H1 (cell line): ENCODE results near the gene PIK3R6. TPM values are rescaled to one million over a fixed set of nuclear protein-coding genes. Genes with fewer than 3 reads are reported as not detected.

Source experiments
- CTCF ChIA-PET: fragments of 300-600 bp; sonication (Branson Sonifier 250); formaldehyde crosslinking; loops from one replicate; lab custom pipeline; 2021; ENCODE audit not compliant: partially characterized antibody; lab: Charles Lee
- POLR2A ChIA-PET: fragments of 300-600 bp; sonication (Branson Sonifier 250); formaldehyde crosslinking; loops from one replicate; lab custom pipeline; 2021; ENCODE audit warnings: inconsistent platforms; ENCODE audit not compliant: partially characterized antibody; lab: Charles Lee
- DNase-seq, 2 experiments: peaks; one replicate each; pipeline versions ENCODE4 v3.0.0 to v3.0.0-alpha.2; 2010 to 2022; ENCODE audit warnings: low spot score in 2 of 2, low read depth in 1 of 2, mixed read lengths in 1 of 2
- FAIRE-seq: peaks from 2 replicates; lab custom pipeline; 2011; peaks lifted over from hg19 to GRCh38; lab: Jason Lieb, UNC
- H2AFZ ChIP-seq: 2 replicates; pipeline ENCODE4 v1.8.1; 2012; ENCODE audit warnings: low read length, inconsistent platforms
- H2AK5ac ChIP-seq: 2 replicates; pipeline ENCODE4 v1.6.1; 2013; ENCODE audit warnings: low read depth, low read length
- H2BK120ac ChIP-seq: replicated peaks from 2 replicates; pipeline ENCODE3; 2013; ENCODE audit warnings: low read depth, low read length, inconsistent platforms
- H2BK12ac ChIP-seq: 2 replicates; pipeline ENCODE4 v1.6.1; 2013; ENCODE audit warnings: low read depth, low read length
- H2BK15ac ChIP-seq: 2 replicates; pipeline ENCODE4 v1.6.1; 2013; ENCODE audit warnings: low read length
- H2BK20ac ChIP-seq: 2 replicates; pipeline ENCODE4 v1.6.1; 2013; ENCODE audit warnings: low read length
- H2BK5ac ChIP-seq: 2 replicates; pipeline ENCODE4 v1.6.1; 2013; ENCODE audit warnings: low read depth, low read length
- H3K14ac ChIP-seq: 2 replicates; pipeline ENCODE4 v1.6.1; 2013; ENCODE audit warnings: inconsistent platforms; ENCODE audit not compliant: insufficient read length
- H3K18ac ChIP-seq: 2 replicates; pipeline ENCODE4 v1.6.1; 2013; ENCODE audit warnings: low read length; ENCODE audit errors: extremely low read depth
- H3K23ac ChIP-seq: 2 replicates; pipeline ENCODE4 v1.6.1; 2013; ENCODE audit warnings: inconsistent platforms; ENCODE audit not compliant: insufficient read length
- H3K23me2 ChIP-seq: 2 replicates; pipeline ENCODE4 v1.6.1; 2013; ENCODE audit warnings: low read depth, low read length
- H3K27ac ChIP-seq: 2 replicates; pipeline ENCODE4 v1.6.1; 2011; ENCODE audit warnings: low read depth, low read length, inconsistent platforms
- H3K27me3 ChIP-seq, 4 experiments: replicated peaks in 1 of 4; 1 replicate in 1 of 4; 2 replicates in 3 of 4; pipeline versions ENCODE4 v1.6.1 to v1.8.1; 2011 to 2013; ENCODE audit warnings: low read length in 3 of 4, mild to moderate bottlenecking in 3 of 4, inconsistent platforms in 2 of 4, mixed read lengths in 2 of 4, moderate library complexity in 1 of 4; ENCODE audit not compliant: control insufficient read depth in 3 of 4, insufficient read depth in 3 of 4; ENCODE audit errors: extremely low read depth in 1 of 4
- H3K36me3 ChIP-seq, 4 experiments: 2 replicates each; pipeline versions ENCODE4 v1.6.1 to v1.8.1; 2011 to 2013; ENCODE audit warnings: mild to moderate bottlenecking in 4 of 4, low read length in 3 of 4, moderate library complexity in 2 of 4, control low read depth in 1 of 4, inconsistent platforms in 1 of 4; ENCODE audit not compliant: insufficient read depth in 4 of 4, control insufficient read depth in 2 of 4
- H3K4ac ChIP-seq: replicated peaks from 2 replicates; pipeline ENCODE3; 2013; ENCODE audit warnings: low read length, low read depth, mixed read lengths, inconsistent platforms; ENCODE audit not compliant: insufficient read length
- H3K4me1 ChIP-seq, 4 experiments: replicated peaks in 1 of 4; 1 replicate in 1 of 4; 2 replicates in 3 of 4; pipeline versions ENCODE4 v1.6.1 to v1.8.1; 2011 to 2013; ENCODE audit warnings: low read length in 3 of 4, inconsistent platforms in 2 of 4, mixed read lengths in 1 of 4; ENCODE audit not compliant: insufficient read depth in 4 of 4, control insufficient read depth in 3 of 4
- H3K4me2 ChIP-seq, 2 experiments: 2 replicates each; pipeline versions ENCODE4 v1.6.1 to v1.8.1; 2011 to 2013; ENCODE audit warnings: low read depth in 2 of 2, low read length in 2 of 2, control low read depth in 1 of 2, inconsistent platforms in 1 of 2, mild to moderate bottlenecking in 1 of 2; ENCODE audit not compliant: insufficient read depth in 1 of 2
- H3K4me3 ChIP-seq, 4 experiments: fragments of 200-600, 300-600 bp in 1 of 4; sonication (generic), shearing (Covaris generic), sonication (Bioruptor Twin) in 1 of 4; 2 replicates each; pipeline versions ENCODE4 v1.5.1 to v1.8.1; 2011 to 2016; ENCODE audit warnings: low read length in 4 of 4, low read depth in 3 of 4, control low read depth in 2 of 4, inconsistent platforms in 2 of 4, mild to moderate bottlenecking in 2 of 4, mixed read lengths in 1 of 4, moderate library complexity in 1 of 4; ENCODE audit not compliant: insufficient read depth in 2 of 4; ENCODE audit errors: extremely low read depth in 1 of 4
- H3K56ac ChIP-seq: replicated peaks from 2 replicates; pipeline ENCODE3; 2013; ENCODE audit warnings: low read depth, mild to moderate bottlenecking, mixed read lengths, low read length, inconsistent platforms; ENCODE audit not compliant: insufficient read length
- H3K79me1 ChIP-seq: 2 replicates; pipeline ENCODE4 v1.6.1; 2013; ENCODE audit warnings: low read depth, low read length, control low read depth
- H3K79me2 ChIP-seq, 2 experiments: 2 replicates each; pipeline versions ENCODE4 v1.6.1 to v1.8.1; 2012 to 2013; ENCODE audit warnings: low read length in 2 of 2, mild to moderate bottlenecking in 2 of 2, inconsistent platforms in 1 of 2; ENCODE audit not compliant: insufficient read depth in 2 of 2, control insufficient read depth in 1 of 2
- H3K9ac ChIP-seq, 4 experiments: replicated peaks in 1 of 4; 1 replicate in 1 of 4; 2 replicates in 3 of 4; pipeline versions ENCODE4 v1.6.1 to v1.8.1; 2011 to 2013; ENCODE audit warnings: low read depth in 3 of 4, low read length in 3 of 4, control low read depth in 2 of 4, mild to moderate bottlenecking in 2 of 4, moderate library complexity in 2 of 4, inconsistent platforms in 1 of 4; ENCODE audit errors: extremely low read depth in 1 of 4
- H3K9me3 ChIP-seq, 2 experiments: 2 replicates each; pipeline versions ENCODE4 v1.6.1 to v1.8.1; 2012 to 2013; ENCODE audit warnings: mild to moderate bottlenecking in 2 of 2, moderate library complexity in 2 of 2, control low read depth in 1 of 2, inconsistent platforms in 1 of 2, low read depth in 1 of 2, low read length in 1 of 2, mixed read lengths in 1 of 2; ENCODE audit not compliant: insufficient read depth in 2 of 2
- H4K20me1 ChIP-seq, 2 experiments: replicated peaks in 1 of 2; 2 replicates each; pipeline versions ENCODE3 to v1.8.1; 2011 to 2013; ENCODE audit warnings: inconsistent platforms in 2 of 2, low read length in 2 of 2, mild to moderate bottlenecking in 1 of 2; ENCODE audit not compliant: insufficient read depth in 2 of 2, control insufficient read depth in 1 of 2
- H4K5ac ChIP-seq: 2 replicates; pipeline ENCODE4 v1.6.1; 2013; ENCODE audit warnings: low read length, low read depth, mixed read lengths, inconsistent platforms; ENCODE audit not compliant: insufficient read length
- H4K8ac ChIP-seq: 2 replicates; pipeline ENCODE4 v1.8.0; 2013; ENCODE audit warnings: mild to moderate bottlenecking, moderate library complexity, low read length, inconsistent platforms; ENCODE audit not compliant: insufficient read depth; ENCODE audit errors: extremely low read depth
- H4K91ac ChIP-seq: replicated peaks from 2 replicates; pipeline ENCODE3; 2013; ENCODE audit warnings: low read length, mixed read lengths, inconsistent platforms; ENCODE audit not compliant: insufficient read length
- ASH2L ChIP-seq: fragments of 200-600, 300-600 bp; sonication (generic); IDR thresholded peaks from one replicate; pipeline ENCODE4 v1.7.1; 2017; ENCODE audit warnings: low read length
- CHD2 ChIP-seq: IDR thresholded peaks from 2 replicates; pipeline ENCODE4 v1.6.1; 2012; ENCODE audit warnings: low read length, improper control_type of control experiment
- CREB1 ChIP-seq: IDR thresholded peaks from 2 replicates; pipeline ENCODE4 v1.6.1; 2012; ENCODE audit warnings: inconsistent platforms
- CTBP2 ChIP-seq: IDR thresholded peaks from 2 replicates; pipeline ENCODE4 v1.7.0; 2011; ENCODE audit warnings: borderline replicate concordance, mild to moderate bottlenecking, moderate library complexity, mixed read lengths, low read length; ENCODE audit not compliant: insufficient read depth, insufficient read length
- GABPA ChIP-seq: IDR thresholded peaks from 2 replicates; pipeline ENCODE4 v1.6.1; 2011; ENCODE audit warnings: mild to moderate bottlenecking, low read length, moderate library complexity, borderline replicate concordance; ENCODE audit not compliant: insufficient read depth
- JUN ChIP-seq: IDR thresholded peaks from 2 replicates; pipeline ENCODE4 v1.6.1; 2011; ENCODE audit warnings: low read depth, mild to moderate bottlenecking, improper control_type of control experiment, low read length
- KDM4A ChIP-seq: IDR thresholded peaks from one replicate; pipeline ENCODE4 v1.7.1; 2012; ENCODE audit warnings: low read depth, mild to moderate bottlenecking, moderate library complexity, low read length, inconsistent platforms; ENCODE audit not compliant: severe bottlenecking
- MAX ChIP-seq: IDR thresholded peaks from 2 replicates; pipeline ENCODE4 v1.6.1; 2012; ENCODE audit warnings: inconsistent platforms
- NRF1 ChIP-seq: IDR thresholded peaks from 2 replicates; pipeline ENCODE4 v1.6.1; 2011; ENCODE audit warnings: mild to moderate bottlenecking, low read depth, low read length, improper control_type of control experiment
- RBBP5 ChIP-seq: IDR thresholded peaks from 2 replicates; pipeline ENCODE4 v1.7.1; 2012; ENCODE audit warnings: low read depth, mild to moderate bottlenecking, inconsistent platforms, low read length, moderate library complexity, borderline replicate concordance
- WGBS, 2 experiments: shearing (Covaris generic) in 1 of 2; methylation state at CpG; one replicate each; pipeline versions ENCODE4 v1.1.6 to v1.1.7; 2013 to 2015; ENCODE audit warnings: low lambda C conversion rate in 2 of 2, mixed read lengths in 2 of 2, inconsistent platforms in 1 of 2, low coverage in 1 of 2, missing lambda C conversion rate in 1 of 2; ENCODE audit not compliant: insufficient replicate concordance in 2 of 2, insufficient coverage in 1 of 2, insufficient read length in 1 of 2; ENCODE audit errors: extremely low coverage in 1 of 2, missing lambda C conversion rate in 1 of 2; 5-methylcytosine and 5-hydroxymethylcytosine counted together
- polyA plus RNA-seq, 7 experiments: library from polyadenylated mRNA; depleted of rRNA in 3 of 7; stranded (reverse) in 5 of 7; unstranded in 2 of 7; fragments of >200 nt in 5 of 7; fragments of 200-250 nt in 2 of 7; gene quantifications; 1 replicate in 5 of 7; 2 replicates in 1 of 7; 4 replicates in 1 of 7; pipeline versions ENCODE4 v1.2.1 to v1.2.3, GENCODE V29; 2011 to 2013; ENCODE audit warnings: missing spikeins in 2 of 7, mixed read lengths in 2 of 7
- total RNA-seq: library from RNA; stranded (reverse); fragmentation: NEBNext Ultra II Directional; extraction: Animal tissue kit (Norgen Biotek cat#: 25700); gene quantifications from 2 replicates; pipeline ENCODE4 v1.2.1, GENCODE V29; 2021

The PIK3R6 gene
- total and polyA plus RNA-seq, 2 of the 8 experiments (the other 6 are each of a cell fraction or from before 2014, with no cell fraction given): 0.24 to 1.2 TPM

GRCh38 chr17:8798846-8799569, 68.5 kb downstream of the PIK3R6 start, which contains the start of gene MFSD6L:
MFSD6L (minus strand) TSS chr17:8799365; CDS start chr17:8799120, 245 bp downstream.
- H4K91ac ChIP-seq: peak within 1 kb of the TSS; percentile 35
- no peaks in the 10 kb centered on the region for H3K36me3 ChIP-seq
- CTCF ChIA-PET: interaction anchor here (0.6 to 4.1 kb wide), 15 partner anchors 12 to 224 kb away, joined by 3 to 33 read pairs (median 5); no protein-coding TSS in a partner anchor
- 14% methylated on average over 17 of the region's 62 CpGs; no CpG with 5 or more reads in 1 of the 2 experiments for WGBS, 2 experiments
- H3K79me2 ChIP-seq: no peaks in the 10 kb centered on the region
- H4K5ac ChIP-seq: peak within 1 kb of the TSS; percentile 48
- H3K27me3 ChIP-seq: peaks cover 0 to 6% (median 1%) of the 10 kb centered on the region in 4 experiments; a peak in 3 of 7 replicates
- peak within 1 kb of the TSS; percentile 37; the same call in 1 of the 2 replicates for H2BK5ac ChIP-seq
- H3K4me2 ChIP-seq: peak within 1 kb of the TSS; percentile 77 to 79
- peak within 1 kb of the TSS in 2 of 4 experiments; percentile 43 to 50; a peak in 2 of 7 replicates for H3K9ac ChIP-seq
- peaks cover 6% of the 10 kb centered on the region; the same call in 1 of the 2 replicates for H3K23me2 ChIP-seq
- H2BK20ac ChIP-seq: no peak within 1 kb of the TSS
- FAIRE-seq (no peak), DNase-seq (peak; percentile 67 to 83)
- no peaks in the 10 kb centered on the region for H3K79me1 ChIP-seq
- H3K9me3 ChIP-seq: no peaks in the 10 kb centered on the region
- peak within 1 kb of the TSS; percentile 41 for H4K8ac ChIP-seq
- no peak within 1 kb of the TSS for H3K14ac ChIP-seq
- H3K4me1 ChIP-seq: peaks cover 0 to 19% (median 9%) of the 10 kb centered on the region in 4 experiments; a peak in 6 of 7 replicates
- H2BK12ac ChIP-seq: peak within 1 kb of the TSS; percentile 79; the same call in 1 of the 2 replicates
- peak within 1 kb of the TSS; percentile 46; the same call in 1 of the 2 replicates for H2BK15ac ChIP-seq
- H3K23ac ChIP-seq: no peak within 1 kb of the TSS
- no peak within 1 kb of the TSS; the same call in 1 of the 2 replicates for H3K27ac ChIP-seq
- peak within 1 kb of the TSS; percentile 44 to 71 (median 56) for H3K4me3 ChIP-seq
- H3K56ac ChIP-seq: no peak within 1 kb of the TSS
- peak within 1 kb of the TSS; percentile 81 for H3K18ac ChIP-seq
- no peak within 1 kb of the TSS for H3K4ac ChIP-seq
- no peaks in the 10 kb centered on the region for H4K20me1 ChIP-seq
- peak within 1 kb of the TSS; percentile 84; the same call in 1 of the 2 replicates for H2AFZ ChIP-seq
- POLR2A ChIA-PET: interaction anchor here (0.5 to 1.6 kb wide), 10 partner anchors 9 to 626 kb away, joined by 3 to 4 read pairs (median 4); no protein-coding TSS in a partner anchor
- no peak within 1 kb of the TSS for H2AK5ac ChIP-seq
- no peak within 1 kb of the TSS for H2BK120ac ChIP-seq
- TF ChIP-seq CREB1 (no peak), RBBP5 (no peak), ASH2L (no peak), CHD2 (no peak), MAX (peak; percentile 89), KDM4A (peak; percentile 57), NRF1 (peak; percentile 20; the same call in 1 of the 2 replicates), GABPA (0 out of 2 replicates have a peak, but pooled peaks have one; percentile 62), JUN (no peak), CTBP2 (no peak)
